PC-3 (cell line): Measurements from ENCODE around the gene AGMAT. TPM values are rescaled to one million over a fixed set of nuclear protein-coding genes. Genes with fewer than 3 reads are reported as not detected.

Source experiments
- ATAC-seq: fragments of 200-7000 bp; cut with Tn5 transposase; 2 replicates; pipeline ENCODE4 v1.9.1; 2020; ENCODE audit warnings: mild to moderate bottlenecking, moderate library complexity
- BruUV-seq: library from RNA; stranded (reverse); fragments of 400-500 nt; replicated peaks from 2 replicates; lab custom pipeline; 2021; lab: Mats Ljungman, UMichigan
- CTCF ChIA-PET: fragments of 300-600 bp; sonication (Branson Sonifier 250); formaldehyde crosslinking; loops from one replicate; lab custom pipeline; 2022; ENCODE audit warnings: antibody characterized with exemption; lab: Charles Lee
- POLR2A ChIA-PET: fragments of 300-600 bp; sonication (Branson Sonifier 250); formaldehyde crosslinking; loops from one replicate; lab custom pipeline; 2022; ENCODE audit warnings: antibody characterized with exemption; ENCODE audit not compliant: unreplicated experiment; lab: Charles Lee
- DNase-seq: peaks from one replicate; pipeline ENCODE4 v3.0.0-alpha.2; 2015
- H2AFZ ChIP-seq: fragments of 300-600 bp; sonication (generic); 2 replicates; pipeline ENCODE4 v1.6.0; 2016; ENCODE audit warnings: antibody characterized with exemption, low read length
- H3F3A ChIP-seq: fragments of 300-600 bp; sonication (generic); one replicate; pipeline ENCODE4 v1.6.0; 2017; ENCODE audit warnings: antibody characterized with exemption, low read length, control low read depth, mild to moderate bottlenecking; ENCODE audit not compliant: unreplicated experiment
- H3K27ac ChIP-seq: fragments of 300-600 bp; sonication (generic); 2 replicates; pipeline ENCODE4 v1.5.1; 2016; ENCODE audit warnings: mild to moderate bottlenecking, low read length
- H3K27me3 ChIP-seq: fragments of 300-600 bp; sonication (generic); 2 replicates; pipeline ENCODE4 v1.6.1; 2016; ENCODE audit warnings: low read length, mixed read lengths
- H3K36me3 ChIP-seq: fragments of 300-600 bp; sonication (generic); 2 replicates; pipeline ENCODE4 v1.6.1; 2016; ENCODE audit warnings: low read depth, mixed run types, low read length, mixed read lengths
- H3K4me1 ChIP-seq: fragments of 300-600 bp; sonication (generic); 2 replicates; pipeline ENCODE4 v1.5.1; 2016; ENCODE audit warnings: low read length; ENCODE audit not compliant: insufficient read depth
- H3K4me2 ChIP-seq: fragments of 300-600 bp; sonication (generic); 2 replicates; pipeline ENCODE4 v1.6.0; 2016; ENCODE audit warnings: low read length
- H3K4me3 ChIP-seq: fragments of 300-600 bp; sonication (generic); 2 replicates; pipeline ENCODE4 v1.5.1; 2016; ENCODE audit warnings: mild to moderate bottlenecking, low read length, mixed read lengths
- H3K79me2 ChIP-seq: fragments of 300-600 bp; sonication (generic); 2 replicates; pipeline ENCODE4 v1.6.1; 2017; ENCODE audit warnings: low read length, mixed read lengths
- H3K9ac ChIP-seq: fragments of 300-600 bp; sonication (generic); 2 replicates; pipeline ENCODE4 v1.6.0; 2016; ENCODE audit warnings: mild to moderate bottlenecking, low read length
- H3K9me2 ChIP-seq: fragments of 300-600 bp; sonication (generic); replicated peaks from 2 replicates; pipeline ENCODE4 v1.6.1; 2016; ENCODE audit warnings: mixed run types, low read length, mixed read lengths
- H3K9me3 ChIP-seq: fragments of 300-600 bp; sonication (generic); 2 replicates; pipeline ENCODE4 v1.6.1; 2016; ENCODE audit warnings: low read length, mixed read lengths
- H4K20me1 ChIP-seq: fragments of 300-600 bp; sonication (generic); 2 replicates; pipeline ENCODE4 v1.6.1; 2016; ENCODE audit warnings: low read length, mixed read lengths
- EZH2 ChIP-seq: fragments of 300-600 bp; sonication (generic); IDR thresholded peaks from one replicate; pipeline ENCODE4 v1.6.1; 2017; ENCODE audit warnings: antibody characterized with exemption, mild to moderate bottlenecking, low read length; ENCODE audit not compliant: unreplicated experiment
- EZH2phosphoT487 ChIP-seq: fragments of 300-600 bp; sonication (generic); IDR thresholded peaks from 2 replicates; pipeline ENCODE4 v1.6.1; 2018; ENCODE audit warnings: mild to moderate bottlenecking, antibody characterized with exemption, low read length, borderline replicate concordance
- intact Hi-C: fragments of 100-400 bp; cut with micrococcal nuclease; formaldehyde crosslinking; loops from 2 replicates; pipeline ENCODE4 v1.9.0; 2023
- total RNA-seq: library from RNA; depleted of rRNA; stranded (reverse); fragments of >200 nt; gene quantifications from 2 replicates; pipeline ENCODE4 v1.2.3, GENCODE V29; 2014
- TF ChIP-seq, protein P1 (sequence below): fragments of 300-600 bp; sonication (generic); conservative IDR thresholded peaks from 2 replicates; pipeline ENCODE4 v1.5.1; 2017; ENCODE audit warnings: antibody characterized with exemption, low read depth, mild to moderate bottlenecking, low read length

Gene AGMAT
- total RNA-seq, 1 experiment from 2014 or later: 8.2 TPM

DNA sequence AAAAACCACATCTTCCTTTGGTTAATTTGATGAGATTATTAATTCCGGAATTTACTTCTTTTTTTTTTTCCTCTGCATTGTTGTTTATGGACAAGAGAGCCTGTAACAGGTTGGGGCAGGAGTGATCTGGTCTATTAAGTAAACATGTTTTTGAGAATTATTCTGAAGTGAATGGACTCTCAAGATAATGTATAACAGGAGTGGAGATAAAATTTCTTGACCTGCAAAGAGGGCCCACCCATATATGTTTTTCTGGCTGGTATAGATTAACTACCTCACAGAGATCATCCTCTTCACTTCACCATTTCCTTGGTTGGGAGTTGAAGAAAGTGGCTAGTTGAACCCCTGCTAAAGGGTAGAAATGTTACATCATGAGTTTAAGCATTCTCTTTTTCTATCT, 43.2 kb upstream of the AGMAT start:
- peaks cover 52% of the 10 kb centered on the region for H3K79me2 ChIP-seq
- ATAC-seq (no peak), DNase-seq (no peak)
- H2AFZ ChIP-seq: no peak overlapping the region
- intact Hi-C loops: no loop called here
- no peaks in the 10 kb centered on the region for H3F3A ChIP-seq
- H3K4me2 ChIP-seq: no peak overlapping the region
- no peaks in the 10 kb centered on the region for H3K9me3 ChIP-seq
- peaks cover 35% of the 10 kb centered on the region for H3K36me3 ChIP-seq
- H4K20me1 ChIP-seq: peaks cover 15% of the 10 kb centered on the region; the same call in 1 of the 2 replicates
- no peaks in the 10 kb centered on the region for H3K27me3 ChIP-seq
- H3K4me3 ChIP-seq: no peak overlapping the region
- H3K27ac ChIP-seq: no peak overlapping the region
- no peaks in the 10 kb centered on the region for H3K4me1 ChIP-seq
- TF ChIP-seq, protein P1, sequence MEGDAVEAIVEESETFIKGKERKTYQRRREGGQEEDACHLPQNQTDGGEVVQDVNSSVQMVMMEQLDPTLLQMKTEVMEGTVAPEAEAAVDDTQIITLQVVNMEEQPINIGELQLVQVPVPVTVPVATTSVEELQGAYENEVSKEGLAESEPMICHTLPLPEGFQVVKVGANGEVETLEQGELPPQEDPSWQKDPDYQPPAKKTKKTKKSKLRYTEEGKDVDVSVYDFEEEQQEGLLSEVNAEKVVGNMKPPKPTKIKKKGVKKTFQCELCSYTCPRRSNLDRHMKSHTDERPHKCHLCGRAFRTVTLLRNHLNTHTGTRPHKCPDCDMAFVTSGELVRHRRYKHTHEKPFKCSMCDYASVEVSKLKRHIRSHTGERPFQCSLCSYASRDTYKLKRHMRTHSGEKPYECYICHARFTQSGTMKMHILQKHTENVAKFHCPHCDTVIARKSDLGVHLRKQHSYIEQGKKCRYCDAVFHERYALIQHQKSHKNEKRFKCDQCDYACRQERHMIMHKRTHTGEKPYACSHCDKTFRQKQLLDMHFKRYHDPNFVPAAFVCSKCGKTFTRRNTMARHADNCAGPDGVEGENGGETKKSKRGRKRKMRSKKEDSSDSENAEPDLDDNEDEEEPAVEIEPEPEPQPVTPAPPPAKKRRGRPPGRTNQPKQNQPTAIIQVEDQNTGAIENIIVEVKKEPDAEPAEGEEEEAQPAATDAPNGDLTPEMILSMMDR: no peak
- TF ChIP-seq EZH2: no peak
- TF ChIP-seq EZH2phosphoT487: no peak
- H3K9me2 ChIP-seq: no peaks in the 10 kb centered on the region
- no peak overlapping the region for H3K9ac ChIP-seq
- CTCF ChIA-PET: no interaction called here
- POLR2A ChIA-PET: no interaction called here
- BruUV-seq: no TSS peak

DNA sequence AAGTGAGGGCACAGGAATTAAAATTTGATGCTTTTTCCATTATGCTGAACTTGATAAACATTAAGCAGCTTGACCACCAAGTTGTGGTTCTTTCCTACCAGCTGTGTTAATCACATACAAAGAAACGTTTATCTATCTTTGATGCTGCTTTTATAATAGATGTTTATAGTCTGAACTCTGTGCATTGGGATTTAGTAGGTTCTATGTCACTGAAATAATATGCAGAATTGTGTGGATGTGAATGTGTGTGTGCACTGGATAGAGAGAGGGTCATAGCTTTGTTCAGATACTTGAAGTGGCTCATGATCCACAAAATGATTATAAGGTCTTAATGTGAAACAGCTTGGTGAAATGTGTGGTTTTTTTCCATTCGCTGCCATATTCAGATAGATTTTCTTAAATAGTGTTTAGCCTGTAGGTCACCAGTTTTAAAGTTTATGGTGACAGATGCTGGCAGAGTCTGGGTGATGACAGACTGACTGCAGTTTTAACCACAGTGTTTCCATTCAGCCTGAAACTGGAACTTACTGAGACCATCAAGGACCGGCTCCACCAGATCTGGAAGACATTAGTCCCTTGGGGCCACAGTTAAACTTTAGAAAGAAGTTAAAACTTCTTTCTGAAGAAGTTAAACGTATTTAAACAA, 42.6 kb upstream of the AGMAT start:
- Histone ChIP-seq H3K27ac (no peak overlapping the region), H2AFZ (no peak overlapping the region), H3K4me3 (no peak overlapping the region), H4K20me1 (peaks cover 20% of the 10 kb centered on the region; the same call in 1 of the 2 replicates), H3K4me1 (no peaks in the 10 kb centered on the region), H3K36me3 (peaks cover 35% of the 10 kb centered on the region), H3K79me2 (peaks cover 58% of the 10 kb centered on the region), H3K4me2 (no peak overlapping the region), H3K9ac (no peak overlapping the region), H3K27me3 (no peaks in the 10 kb centered on the region), H3K9me3 (no peaks in the 10 kb centered on the region), H3K9me2 (no peaks in the 10 kb centered on the region), H3F3A (no peaks in the 10 kb centered on the region)
- TF ChIP-seq EZH2: no peak
- BruUV-seq: TSS peak; percentile 17
- intact Hi-C loops: no loop called here
- ChIA-PET CTCF (no interaction called here), POLR2A (no interaction called here)
- ATAC-seq: no peak
- DNase-seq: no peak

DNA sequence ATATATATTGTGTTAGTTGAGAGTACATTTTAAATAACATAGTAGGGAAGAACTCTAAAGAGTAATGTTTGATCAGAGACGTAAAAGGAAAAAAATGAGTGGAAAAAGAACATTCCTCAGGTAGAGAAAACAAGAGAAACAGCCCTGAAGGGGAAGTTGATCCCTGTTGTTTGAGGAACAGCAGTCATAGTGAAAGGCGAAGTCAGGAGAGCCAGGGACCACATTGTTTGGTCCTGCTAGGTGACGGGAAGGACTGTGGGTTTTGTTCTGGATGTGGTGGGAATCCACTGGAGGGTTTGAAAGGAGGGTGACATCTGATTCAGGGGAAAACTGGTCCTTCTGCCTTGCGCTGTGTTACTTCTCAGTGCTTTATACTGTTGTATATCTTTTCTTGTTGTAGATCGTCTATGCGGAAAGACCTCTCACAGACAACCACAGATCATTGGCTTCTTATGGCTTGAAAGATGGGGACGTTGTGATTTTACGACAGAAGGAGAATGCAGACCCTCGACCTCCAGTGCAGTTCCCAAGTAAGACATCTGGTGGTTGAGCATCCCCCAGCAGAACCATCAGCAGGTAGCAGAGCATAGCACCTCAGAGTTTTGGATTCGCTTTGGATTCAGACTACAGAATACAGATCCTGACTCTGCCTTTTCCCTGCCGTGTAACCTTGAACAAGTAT, 41.6 kb upstream of the AGMAT start:
- Histone ChIP-seq H3K79me2 (peaks cover 68% of the 10 kb centered on the region), H3F3A (no peaks in the 10 kb centered on the region), H3K27me3 (no peaks in the 10 kb centered on the region), H3K9ac (no peak overlapping the region), H4K20me1 (peaks cover 31% of the 10 kb centered on the region; the same call in 1 of the 2 replicates), H3K36me3 (peaks cover 33% of the 10 kb centered on the region), H3K4me1 (0 out of 2 replicates have a peak, but pooled peaks cover 2% of the 10 kb centered on the region), H3K4me3 (no peak overlapping the region), H3K9me3 (no peaks in the 10 kb centered on the region), H3K9me2 (no peaks in the 10 kb centered on the region), H2AFZ (no peak overlapping the region), H3K4me2 (no peak overlapping the region), H3K27ac (no peak overlapping the region)
- TF ChIP-seq, protein P1: no peak
- TF ChIP-seq EZH2: no peak
- TF ChIP-seq EZH2phosphoT487: no peak
- intact Hi-C loops: no loop called here
- ATAC-seq (peak; percentile 13; the same call in 1 of the 2 replicates), DNase-seq (no peak)
- no TSS peak for BruUV-seq
- ChIA-PET CTCF (no interaction called here), POLR2A (no interaction called here)
